Measurements from ENCODE around the gene TMEM125.

DNA sequence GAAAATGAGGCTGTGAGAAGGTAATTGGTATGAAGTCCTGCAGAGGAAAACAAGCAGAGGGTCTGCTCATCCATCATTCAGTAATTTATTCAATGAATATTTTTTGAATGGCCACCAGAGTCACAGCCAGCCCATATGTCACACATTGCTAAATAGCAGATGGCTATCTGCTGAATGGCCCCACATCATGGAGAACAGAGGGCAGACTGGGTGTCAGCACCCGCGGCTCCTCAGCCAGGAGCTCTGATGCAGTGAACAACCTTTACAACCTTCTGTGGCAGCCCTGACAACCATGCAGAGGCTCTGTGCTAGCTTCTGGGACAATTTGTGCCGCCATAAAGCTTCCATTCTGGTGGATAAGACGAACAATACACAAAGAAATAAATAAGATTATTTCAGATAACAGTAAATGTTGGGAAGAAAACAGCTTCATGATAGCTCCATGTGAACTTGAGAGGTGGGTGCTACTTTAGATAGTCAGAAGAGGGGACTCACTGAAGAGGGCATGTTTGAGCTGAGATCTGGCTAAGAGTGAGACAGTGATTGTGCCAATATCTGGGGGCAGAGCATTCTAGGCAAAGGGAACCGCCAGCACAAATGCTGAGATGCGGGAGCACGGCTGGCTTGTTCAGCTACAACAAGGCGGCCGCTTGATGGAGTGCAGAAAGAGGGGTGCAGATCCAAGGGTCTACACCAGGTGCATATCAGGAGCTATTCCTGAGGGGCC lies 18.4 kb downstream of the TMEM125 start:
- TF ChIP-seq, protein P1, sequence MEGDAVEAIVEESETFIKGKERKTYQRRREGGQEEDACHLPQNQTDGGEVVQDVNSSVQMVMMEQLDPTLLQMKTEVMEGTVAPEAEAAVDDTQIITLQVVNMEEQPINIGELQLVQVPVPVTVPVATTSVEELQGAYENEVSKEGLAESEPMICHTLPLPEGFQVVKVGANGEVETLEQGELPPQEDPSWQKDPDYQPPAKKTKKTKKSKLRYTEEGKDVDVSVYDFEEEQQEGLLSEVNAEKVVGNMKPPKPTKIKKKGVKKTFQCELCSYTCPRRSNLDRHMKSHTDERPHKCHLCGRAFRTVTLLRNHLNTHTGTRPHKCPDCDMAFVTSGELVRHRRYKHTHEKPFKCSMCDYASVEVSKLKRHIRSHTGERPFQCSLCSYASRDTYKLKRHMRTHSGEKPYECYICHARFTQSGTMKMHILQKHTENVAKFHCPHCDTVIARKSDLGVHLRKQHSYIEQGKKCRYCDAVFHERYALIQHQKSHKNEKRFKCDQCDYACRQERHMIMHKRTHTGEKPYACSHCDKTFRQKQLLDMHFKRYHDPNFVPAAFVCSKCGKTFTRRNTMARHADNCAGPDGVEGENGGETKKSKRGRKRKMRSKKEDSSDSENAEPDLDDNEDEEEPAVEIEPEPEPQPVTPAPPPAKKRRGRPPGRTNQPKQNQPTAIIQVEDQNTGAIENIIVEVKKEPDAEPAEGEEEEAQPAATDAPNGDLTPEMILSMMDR (IDR thresholded peaks at IDR 0.05; ENCODE audit: insufficient read depth, low read length, poor library complexity, severe bottlenecking) = no peak
- no peak for TF ChIP-seq EZH2phosphoT487 (conservative IDR thresholded peaks at IDR 0.05; ENCODE audit: low read length)

Data from SU-DHL-6 (cell line).